HepG2 (cell line): Measurements from ENCODE around the gene BCL7A. TPM values are rescaled to one million over a fixed set of nuclear protein-coding genes. Genes with fewer than 3 reads are reported as not detected.

ENCODE experiments used
- ADNP ChIP-seq: sonication (generic); formaldehyde crosslinking; IDR thresholded peaks from 2 replicates; pipeline ENCODE4 v1.4.0; 2020; ENCODE audit warnings: missing genetic modification reagents
- ATF7 ChIP-seq, 2 experiments: fragments of 450-650 bp in 1 of 2; sonication (generic) in 1 of 2; formaldehyde crosslinking in 1 of 2; IDR thresholded peaks; 2 replicates each; pipeline versions ENCODE4 v1.4.0 to v1.6.1; 2016 to 2020; ENCODE audit warnings: antibody characterized with exemption in 1 of 2, mild to moderate bottlenecking in 1 of 2, missing genetic modification reagents in 1 of 2
- BRCA1 ChIP-seq: sonication (generic); formaldehyde crosslinking; IDR thresholded peaks from 2 replicates; pipeline ENCODE4 v1.4.0; 2020; ENCODE audit warnings: missing genetic modification reagents
- CHD2 ChIP-seq: IDR thresholded peaks from 2 replicates; pipeline ENCODE4 v1.6.1; 2011; ENCODE audit warnings: low read depth, low read length, improper control_type of control experiment
- EED ChIP-seq: sonication (generic); formaldehyde crosslinking; IDR thresholded peaks from 2 replicates; pipeline ENCODE4 v1.5.0; 2020; ENCODE audit warnings: mild to moderate bottlenecking, missing genetic modification reagents
- ESRRA ChIP-seq: sonication (generic); formaldehyde crosslinking; IDR thresholded peaks from 2 replicates; pipeline ENCODE4 v1.5.1; 2020; ENCODE audit warnings: mild to moderate bottlenecking, low read depth, missing genetic modification reagents
- FOSL2 ChIP-seq: sonication (generic); formaldehyde crosslinking; IDR thresholded peaks from 2 replicates; pipeline ENCODE4 v1.4.0; 2020; ENCODE audit warnings: missing genetic modification reagents
- HMG20B ChIP-seq: conservative IDR thresholded peaks from 2 replicates; pipeline ENCODE4 v1.6.1; 2016; ENCODE audit warnings: missing genetic modification reagents, missing compliant biosample characterization
- KLF15 ChIP-seq: sonication (generic); formaldehyde crosslinking; IDR thresholded peaks from 2 replicates; pipeline ENCODE4 v1.8.1; 2023; ENCODE audit warnings: borderline replicate concordance, mild to moderate bottlenecking, inconsistent platforms, missing genetic modification reagents, mixed read lengths
- KMT2A ChIP-seq: sonication (generic); formaldehyde crosslinking; IDR thresholded peaks from 2 replicates; pipeline ENCODE4 v1.4.0; 2020; ENCODE audit warnings: missing genetic modification reagents
- LCORL ChIP-seq, 2 experiments: fragments of 450-650 bp in 1 of 2; sonication (generic) in 1 of 2; formaldehyde crosslinking in 1 of 2; IDR thresholded peaks; 2 replicates each; pipeline versions ENCODE4 v1.5.0 to v1.6.1; 2017 to 2020; ENCODE audit warnings: antibody characterized with exemption in 1 of 2, missing genetic modification reagents in 1 of 2
- MBNL3 ChIP-seq: fragments of 250-450 bp; sonication (Bioruptor Pico); conservative IDR thresholded peaks from 2 replicates; pipeline ENCODE4 v1.8.0; 2022; ENCODE audit warnings: mild to moderate bottlenecking, inconsistent platforms
- SNAI1 ChIP-seq: sonication (generic); formaldehyde crosslinking; IDR thresholded peaks from 2 replicates; pipeline ENCODE4 v1.5.0; 2020; ENCODE audit warnings: mild to moderate bottlenecking, missing genetic modification reagents, borderline replicate concordance
- SSRP1 ChIP-seq: IDR thresholded peaks from 2 replicates; pipeline ENCODE4 v1.6.1; 2016; ENCODE audit warnings: control low read depth
- ZNF263 ChIP-seq: sonication (generic); formaldehyde crosslinking; IDR thresholded peaks from 2 replicates; pipeline ENCODE4 v1.4.0; 2020; ENCODE audit warnings: missing genetic modification reagents
- ZNF33B ChIP-seq: sonication (generic); formaldehyde crosslinking; IDR thresholded peaks from 2 replicates; pipeline ENCODE4 v1.5.1; 2020; ENCODE audit warnings: mild to moderate bottlenecking, missing genetic modification reagents
- ZNF883 ChIP-seq: sonication (generic); formaldehyde crosslinking; IDR thresholded peaks from 2 replicates; pipeline ENCODE4 v1.5.1; 2020; ENCODE audit warnings: mild to moderate bottlenecking, missing genetic modification reagents; ENCODE audit errors: not compliant biosample characterization
- polyA plus RNA-seq, 8 experiments: library from polyadenylated mRNA; depleted of rRNA in 3 of 8; stranded (reverse) in 7 of 8; unstranded in 1 of 8; fragments of >200 nt; fragmentation: Illumina TruSeq in 4 of 8; extraction: Trizol in 4 of 8; gene quantifications; 2 replicates each; pipeline versions ENCODE4 v1.2.1 to v1.2.3, GENCODE V29; 2011 to 2016; ENCODE audit warnings: low read depth in 4 of 8, missing spikeins in 1 of 8, mixed read lengths in 1 of 8; ENCODE audit not compliant: insufficient read depth in 1 of 8
- total RNA-seq, 5 experiments: library from RNA; depleted of rRNA; stranded (reverse); fragments of >200 nt; fragmentation: Illumina TruSeq; extraction: Trizol; gene quantifications; 2 replicates each; pipeline ENCODE4 v1.2.3, GENCODE V29; 2016; ENCODE audit warnings: low read depth in 1 of 5
- TF ChIP-seq, protein P1 (sequence below), 2 experiments: sonication (generic) in 1 of 2; formaldehyde crosslinking in 1 of 2; IDR thresholded peaks; 2 replicates each; pipeline versions ENCODE4 v1.4.0 to v1.6.1; 2016 to 2020; ENCODE audit warnings: borderline replicate concordance in 1 of 2, low read depth in 1 of 2, mild to moderate bottlenecking in 1 of 2, missing genetic modification reagents in 1 of 2
- TF ChIP-seq, protein P2 (sequence below): sonication (generic); formaldehyde crosslinking; IDR thresholded peaks from 2 replicates; pipeline ENCODE4 v1.4.0; 2020; ENCODE audit warnings: missing genetic modification reagents
- TF ChIP-seq, protein P3 (sequence below): sonication (generic); formaldehyde crosslinking; IDR thresholded peaks from 2 replicates; pipeline ENCODE4 v1.8.0; 2022; ENCODE audit warnings: mild to moderate bottlenecking, missing genetic modification reagents

BCL7A gene
- total and polyA plus RNA-seq, 2 of the 13 experiments (the other 11 are each of a cell fraction or from before 2014, with no cell fraction given) = 4.1 to 6.2 TPM

DNA sequence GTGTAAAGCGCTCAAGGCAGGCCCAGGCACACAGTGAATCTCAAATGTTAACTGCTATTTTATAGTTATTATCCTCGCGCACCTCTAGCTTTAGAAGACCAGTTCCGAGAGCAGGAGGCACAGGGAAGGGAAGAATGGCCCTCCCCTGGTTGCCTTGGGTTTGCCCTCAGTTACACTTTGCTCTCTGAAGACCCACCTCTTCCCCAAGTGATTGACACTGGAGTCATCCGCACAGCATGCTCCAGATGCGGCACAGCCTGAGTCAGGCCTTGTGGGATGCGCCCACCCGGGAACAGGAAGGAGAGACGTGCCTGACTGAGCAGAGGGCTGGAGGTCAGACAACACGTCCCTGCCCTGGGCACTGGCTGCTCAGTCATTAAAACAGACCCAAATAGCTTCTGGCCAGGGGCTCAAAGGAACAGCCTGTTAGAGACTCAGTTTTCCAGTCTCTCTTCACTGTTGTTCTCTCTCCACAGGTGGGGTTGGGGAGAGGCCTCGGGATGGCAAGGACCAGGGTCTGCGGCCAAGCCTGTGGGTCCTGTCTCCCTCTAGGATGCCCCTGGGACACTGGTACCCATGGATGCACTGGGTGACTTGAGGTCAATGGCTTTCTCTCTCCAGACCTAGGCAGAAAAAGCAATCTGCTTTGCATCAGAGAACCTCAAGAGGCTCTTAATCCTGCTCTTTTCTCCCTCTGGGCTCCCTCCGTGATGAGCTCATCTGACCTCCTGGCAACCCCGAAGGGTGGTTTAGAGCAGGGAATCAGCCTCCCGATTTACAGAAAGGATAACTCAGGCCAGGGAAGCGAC is 43.3 kb downstream of the BCL7A start (continued):
- no peak for TF ChIP-seq ZNF883
- TF ChIP-seq, protein P1, sequence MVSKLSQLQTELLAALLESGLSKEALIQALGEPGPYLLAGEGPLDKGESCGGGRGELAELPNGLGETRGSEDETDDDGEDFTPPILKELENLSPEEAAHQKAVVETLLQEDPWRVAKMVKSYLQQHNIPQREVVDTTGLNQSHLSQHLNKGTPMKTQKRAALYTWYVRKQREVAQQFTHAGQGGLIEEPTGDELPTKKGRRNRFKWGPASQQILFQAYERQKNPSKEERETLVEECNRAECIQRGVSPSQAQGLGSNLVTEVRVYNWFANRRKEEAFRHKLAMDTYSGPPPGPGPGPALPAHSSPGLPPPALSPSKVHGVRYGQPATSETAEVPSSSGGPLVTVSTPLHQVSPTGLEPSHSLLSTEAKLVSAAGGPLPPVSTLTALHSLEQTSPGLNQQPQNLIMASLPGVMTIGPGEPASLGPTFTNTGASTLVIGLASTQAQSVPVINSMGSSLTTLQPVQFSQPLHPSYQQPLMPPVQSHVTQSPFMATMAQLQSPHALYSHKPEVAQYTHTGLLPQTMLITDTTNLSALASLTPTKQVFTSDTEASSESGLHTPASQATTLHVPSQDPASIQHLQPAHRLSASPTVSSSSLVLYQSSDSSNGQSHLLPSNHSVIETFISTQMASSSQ (IDR thresholded peaks at IDR 0.05; ENCODE audit: low read depth) = no peak
- TF ChIP-seq, protein P1 (CRISPR knock-in tag; IDR thresholded peaks at IDR 0.05; ENCODE audit: borderline replicate concordance) = 0 out of 2 replicates have a peak, but pooled peaks have one; percentile 26
- TF ChIP-seq, protein P2, sequence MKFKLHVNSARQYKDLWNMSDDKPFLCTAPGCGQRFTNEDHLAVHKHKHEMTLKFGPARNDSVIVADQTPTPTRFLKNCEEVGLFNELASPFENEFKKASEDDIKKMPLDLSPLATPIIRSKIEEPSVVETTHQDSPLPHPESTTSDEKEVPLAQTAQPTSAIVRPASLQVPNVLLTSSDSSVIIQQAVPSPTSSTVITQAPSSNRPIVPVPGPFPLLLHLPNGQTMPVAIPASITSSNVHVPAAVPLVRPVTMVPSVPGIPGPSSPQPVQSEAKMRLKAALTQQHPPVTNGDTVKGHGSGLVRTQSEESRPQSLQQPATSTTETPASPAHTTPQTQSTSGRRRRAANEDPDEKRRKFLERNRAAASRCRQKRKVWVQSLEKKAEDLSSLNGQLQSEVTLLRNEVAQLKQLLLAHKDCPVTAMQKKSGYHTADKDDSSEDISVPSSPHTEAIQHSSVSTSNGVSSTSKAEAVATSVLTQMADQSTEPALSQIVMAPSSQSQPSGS (CRISPR knock-in tag) = no peak
- TF ChIP-seq KMT2A = no peak
- no peak for TF ChIP-seq CHD2
- TF ChIP-seq EED (CRISPR knock-in tag) = no peak
- no peak for TF ChIP-seq HMG20B (CRISPR knock-in tag)
- TF ChIP-seq SSRP1 (CRISPR knock-in tag) = no peak
- TF ChIP-seq ADNP (CRISPR knock-in tag) = no peak
- TF ChIP-seq FOSL2 (CRISPR knock-in tag) = peak; percentile 56; the same call in 1 of the 2 replicates
- TF ChIP-seq ZNF33B = no peak
- no peak for TF ChIP-seq ATF7 (IDR thresholded peaks at IDR 0.05)
- TF ChIP-seq ATF7 (CRISPR knock-in tag; IDR thresholded peaks at IDR 0.05) = no peak
- TF ChIP-seq MBNL3 = no peak
- no peak for TF ChIP-seq ESRRA
- TF ChIP-seq LCORL (IDR thresholded peaks at IDR 0.05) = no peak
- no peak for TF ChIP-seq LCORL (CRISPR knock-in tag; IDR thresholded peaks at IDR 0.05)
- TF ChIP-seq BRCA1 = no peak
- TF ChIP-seq, protein P3, sequence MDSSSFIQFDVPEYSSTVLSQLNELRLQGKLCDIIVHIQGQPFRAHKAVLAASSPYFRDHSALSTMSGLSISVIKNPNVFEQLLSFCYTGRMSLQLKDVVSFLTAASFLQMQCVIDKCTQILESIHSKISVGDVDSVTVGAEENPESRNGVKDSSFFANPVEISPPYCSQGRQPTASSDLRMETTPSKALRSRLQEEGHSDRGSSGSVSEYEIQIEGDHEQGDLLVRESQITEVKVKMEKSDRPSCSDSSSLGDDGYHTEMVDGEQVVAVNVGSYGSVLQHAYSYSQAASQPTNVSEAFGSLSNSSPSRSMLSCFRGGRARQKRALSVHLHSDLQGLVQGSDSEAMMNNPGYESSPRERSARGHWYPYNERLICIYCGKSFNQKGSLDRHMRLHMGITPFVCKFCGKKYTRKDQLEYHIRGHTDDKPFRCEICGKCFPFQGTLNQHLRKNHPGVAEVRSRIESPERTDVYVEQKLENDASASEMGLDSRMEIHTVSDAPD (CRISPR knock-in tag) = no peak
- no peak for TF ChIP-seq KLF15 (CRISPR knock-in tag)
- TF ChIP-seq ZNF263 = no peak
- TF ChIP-seq SNAI1 (CRISPR knock-in tag) = no peak
